Stimulated activated CD8-positive, alpha-beta memory T cell treated with anti-CD3 and anti-CD28 coated beads, Interleukin-2, amount 100 ng/mL, for 48 hours (primary cell): Measurements from ENCODE around the gene MPHOSPH9.
"Not testable (repeated sequence)": the region's sequence is repeated elsewhere in the genome, so short reads cannot be mapped to it uniquely, and the experiment has no call there.

Experiments used
- DNase-seq, 2 donors: peaks; one replicate each; pipeline ENCODE4 v3.0.0-alpha.2; 2020; ENCODE audit warnings: low read depth in 2 of 2

The MPHOSPH9 gene

GRCh38 chr12:123254853-123255446 is 22.0 kb upstream of the MPHOSPH9 start:
- no peak for DNase-seq

- DNase-seq = no peak
Observed at GRCh38 chr12:123253641-123254459, 20.9 kb upstream of the MPHOSPH9 start.

- not testable (repeated sequence) for DNase-seq
Observed at GRCh38 chr12:123252365-123252764, 19.4 kb upstream of the MPHOSPH9 start.

GRCh38 chr12:123251403-123252076 is 18.6 kb upstream of the MPHOSPH9 start:
- no peak for DNase-seq

- no peak for DNase-seq
Observed at GRCh38 chr12:123250471-123251383, 17.8 kb upstream of the MPHOSPH9 start.

DNA sequence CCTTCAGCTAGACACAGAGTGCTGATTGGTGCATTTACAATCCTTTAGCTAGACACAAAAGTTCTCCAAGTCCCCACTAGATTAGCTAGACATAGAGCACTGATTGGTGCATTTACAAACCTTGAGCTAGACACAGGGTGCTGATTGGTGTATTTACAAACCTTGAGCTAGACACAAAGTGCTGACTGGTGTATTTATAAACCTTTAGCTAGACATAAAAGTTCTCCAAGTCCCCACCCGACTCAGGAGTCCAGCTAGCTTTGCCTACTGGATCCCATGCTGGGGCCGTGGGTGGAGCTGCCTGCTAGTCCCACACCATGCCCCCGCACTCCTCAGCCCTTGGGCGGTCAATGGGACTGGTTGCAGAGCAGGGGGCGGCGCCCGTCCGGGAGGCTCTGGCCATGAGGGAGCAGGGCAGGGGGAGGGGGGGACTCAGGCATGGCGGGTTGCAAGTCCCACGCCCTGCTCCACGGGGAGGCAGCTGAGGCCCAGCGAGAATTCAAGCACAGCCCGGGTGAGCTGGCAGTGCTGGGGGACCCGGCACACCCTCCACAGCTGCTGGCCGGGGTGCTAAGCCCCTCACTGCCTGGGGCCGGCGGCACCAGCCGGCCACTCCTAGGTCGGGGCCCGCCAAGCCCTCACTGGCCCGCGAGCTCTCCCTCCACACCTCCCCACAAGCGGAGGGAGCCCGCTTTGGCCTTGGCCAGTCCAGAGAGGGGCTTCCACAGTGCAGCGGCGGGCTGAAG is 16.2 kb upstream of the MPHOSPH9 start:
- not testable (repeated sequence) for DNase-seq

DNA sequence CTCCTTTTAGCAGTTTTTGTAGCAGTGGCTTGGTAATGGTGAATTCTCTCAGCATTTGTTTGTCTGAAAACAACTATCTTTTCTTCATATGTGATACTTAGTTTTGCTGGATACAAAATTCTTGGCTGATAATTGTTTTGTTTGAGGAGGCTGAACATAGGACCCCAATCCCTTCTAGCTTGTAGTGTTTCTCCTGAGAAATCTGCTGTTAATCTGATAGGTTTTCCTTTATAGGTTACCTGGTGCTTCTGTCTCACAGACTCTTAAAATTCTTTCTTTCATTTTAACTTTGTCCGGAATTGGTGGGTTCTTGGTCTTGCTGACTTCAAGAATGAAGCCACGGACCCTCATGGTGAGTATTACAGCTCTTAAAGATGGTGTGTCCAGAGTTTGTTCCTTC is 15.2 kb upstream of the MPHOSPH9 start:
- not testable (repeated sequence) for DNase-seq

GRCh38 chr12:123245678-123246077 is 12.7 kb upstream of the MPHOSPH9 start:
- no peak for DNase-seq

- no peak for DNase-seq
Observed at GRCh38 chr12:123243671-123244262, 10.8 kb upstream of the MPHOSPH9 start.

DNA sequence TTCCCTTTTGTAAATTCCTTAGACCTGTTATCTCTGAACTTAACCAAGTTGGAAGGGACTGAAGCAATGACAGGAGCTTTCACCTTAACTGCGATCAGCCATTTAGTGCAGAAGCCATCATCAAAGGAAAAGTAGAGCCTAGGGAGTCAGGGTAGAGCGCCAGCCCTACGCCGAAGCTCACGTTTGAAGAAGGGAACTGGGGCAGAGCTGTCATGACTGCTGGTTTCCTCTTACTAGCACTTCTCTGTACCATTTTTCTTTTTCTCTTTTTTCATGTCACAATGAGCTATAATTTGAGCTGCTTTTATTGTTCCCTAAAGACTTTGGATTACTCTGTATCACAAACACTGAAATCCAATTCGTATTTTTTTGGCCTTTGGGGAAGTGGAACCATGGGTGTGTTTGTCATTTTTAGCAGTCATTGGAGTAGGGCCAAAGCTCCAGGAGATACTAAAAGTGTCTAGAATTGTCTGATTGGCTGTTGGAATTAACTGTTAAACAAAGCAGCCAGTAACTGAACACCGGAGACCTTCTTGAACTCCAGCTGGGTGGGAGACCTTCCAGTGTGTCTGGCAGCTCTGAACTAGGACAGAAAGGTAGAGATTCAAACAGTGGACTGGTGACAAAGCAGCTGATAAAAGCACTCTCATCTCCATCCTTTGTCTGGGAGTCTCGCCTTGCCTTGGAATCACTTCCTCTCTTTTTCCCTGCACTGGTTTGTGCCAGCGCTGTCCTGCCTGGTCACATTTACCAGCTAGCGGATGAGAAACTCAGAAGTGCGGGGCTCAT is 9.4 kb upstream of the MPHOSPH9 start:
- DNase-seq = no peak

DNA sequence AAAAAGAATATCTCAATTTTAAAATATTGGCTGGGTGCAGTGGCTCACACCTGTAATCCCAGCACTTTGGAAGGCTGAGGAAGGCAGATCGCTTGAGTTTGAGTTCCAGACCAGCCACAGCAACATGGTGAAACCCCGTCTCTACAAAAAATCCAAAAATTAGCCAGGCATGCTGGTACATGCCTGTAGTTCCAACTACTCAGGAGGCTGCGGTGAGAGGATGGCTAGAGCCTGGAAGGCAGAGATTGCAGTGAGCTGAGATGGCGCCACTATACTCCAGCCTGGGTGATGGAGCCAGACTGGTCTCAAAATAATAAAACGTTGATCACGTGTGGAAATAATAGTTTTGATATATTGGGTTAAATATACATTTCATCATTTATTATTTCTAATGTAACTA is 6.0 kb upstream of the MPHOSPH9 start:
- DNase-seq = no peak

DNA sequence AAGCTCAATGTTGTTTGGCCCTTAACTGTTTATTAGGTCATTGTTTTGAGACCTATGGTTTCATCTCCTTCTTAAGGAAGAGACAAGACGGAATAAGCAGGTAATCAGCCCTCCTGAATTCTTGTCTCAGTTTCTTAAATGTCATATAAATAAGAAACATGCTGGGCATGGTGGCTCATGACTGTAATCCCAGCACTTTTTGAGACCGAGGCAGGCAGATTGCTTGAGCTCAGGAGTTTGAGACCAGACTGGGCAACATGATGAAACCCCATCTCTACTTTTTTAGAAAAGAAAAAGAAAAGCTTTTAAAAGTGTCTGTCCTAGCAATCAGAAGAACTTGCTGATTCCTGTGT is 5.4 kb upstream of the MPHOSPH9 start:
- no peak for DNase-seq

DNA sequence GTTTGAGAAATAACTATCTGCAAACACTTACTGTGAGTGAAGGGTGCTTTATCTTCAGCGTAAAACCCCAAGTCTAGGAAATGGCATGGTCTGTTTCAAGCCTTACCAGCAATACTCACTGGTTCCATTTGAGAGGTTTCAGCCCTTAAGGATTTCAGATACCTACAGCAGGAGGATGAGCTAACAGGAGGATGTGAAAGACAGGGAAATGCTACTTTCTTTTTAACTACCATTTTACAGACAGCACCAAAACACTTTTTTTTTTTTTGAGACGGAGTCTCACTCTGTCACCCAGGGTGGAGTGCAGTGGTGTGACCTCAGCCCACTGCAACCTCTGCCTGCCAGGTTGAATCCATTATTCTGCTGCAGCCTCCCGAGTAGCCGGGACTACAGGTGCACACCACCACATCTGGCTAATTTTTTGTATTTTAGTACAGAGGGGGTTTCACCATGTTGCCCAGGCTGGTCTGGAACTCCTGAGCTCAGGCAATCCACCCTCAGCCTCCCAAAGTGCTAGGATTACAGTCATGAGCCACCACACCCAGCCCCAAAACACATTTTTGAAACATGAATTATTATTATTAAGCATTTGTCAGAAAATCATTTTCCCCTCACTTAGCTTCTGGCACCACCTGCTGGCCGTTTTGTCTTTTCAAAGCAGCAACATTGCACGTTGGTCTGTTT is 4.8 kb upstream of the MPHOSPH9 start:
- peak; percentile 42 to 58 for DNase-seq

DNA sequence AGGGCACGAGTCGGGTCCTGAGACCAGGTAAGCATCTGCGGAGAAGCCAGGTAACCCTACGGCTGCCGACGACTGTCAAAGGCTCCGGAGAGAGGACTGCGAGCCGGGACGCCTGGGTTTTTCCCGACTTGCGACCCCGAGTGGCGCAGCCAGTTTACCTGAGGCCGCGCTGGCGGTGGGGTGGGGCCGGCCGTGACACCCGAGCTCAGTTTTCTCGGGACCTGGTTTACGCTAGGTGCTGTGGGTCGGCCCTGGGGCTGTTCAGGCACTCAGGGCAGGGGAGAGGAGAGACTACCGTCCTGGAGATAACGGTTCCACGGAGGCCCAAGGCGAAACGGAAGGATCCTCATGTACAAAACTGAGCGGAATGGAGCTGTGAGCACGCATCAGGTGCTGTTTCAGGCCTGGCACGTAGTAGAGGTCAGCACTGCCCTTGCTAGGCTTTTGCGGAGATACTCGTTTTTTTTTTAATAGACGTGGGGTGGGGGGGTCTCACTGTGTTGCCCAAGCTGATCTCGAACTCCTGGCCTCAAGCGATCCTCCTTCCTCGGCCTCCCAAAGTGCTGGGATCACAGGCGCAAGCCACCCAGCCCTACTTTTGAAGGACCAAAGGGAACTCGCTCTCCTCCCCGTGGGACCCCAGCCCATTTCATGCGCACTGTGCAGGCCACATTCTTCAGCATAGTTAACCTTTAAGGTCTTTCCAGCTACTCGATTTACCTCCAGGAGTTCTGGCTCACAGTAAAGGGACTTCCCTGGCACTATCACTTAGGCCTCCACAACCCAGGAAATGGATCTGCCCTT is 766 bp upstream of the MPHOSPH9 start:
- DNase-seq = no peak

DNA sequence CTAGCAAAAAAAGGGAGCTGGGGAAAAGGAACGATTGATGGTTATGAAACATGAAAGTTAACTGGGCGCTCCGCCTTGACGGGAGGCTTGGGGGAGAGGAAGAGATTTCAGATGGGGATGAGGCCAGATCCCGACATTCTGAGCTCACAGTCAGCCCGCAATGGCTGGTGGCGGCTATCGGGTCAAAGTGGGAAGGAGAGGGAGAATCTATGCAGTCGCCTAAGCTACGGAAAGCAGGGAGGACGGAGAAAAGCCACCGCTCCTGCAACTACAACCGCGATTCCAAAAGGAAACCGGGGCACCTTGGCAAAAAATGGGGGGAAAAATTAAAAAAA is 502 bp downstream of the MPHOSPH9 start:
- no peak for DNase-seq

GRCh38 chr12:123231931-123232330 is 1.0 kb downstream of the MPHOSPH9 start:
- DNase-seq = no peak

- DNase-seq = no peak
Observed at GRCh38 chr12:123229051-123229450, 3.9 kb downstream of the MPHOSPH9 start.

GRCh38 chr12:123227581-123228258 is 5.2 kb downstream of the MPHOSPH9 start:
- DNase-seq = no peak
